GM12873 (cell line): ENCODE results near the gene CSF2.

Experiments used
- TF ChIP-seq, protein P1 (sequence below): IDR thresholded peaks from 2 replicates; pipeline ENCODE4 v1.5.1; 2012; ENCODE audit warnings: low read depth, mild to moderate bottlenecking, moderate library complexity, low read length, control low read depth; ENCODE audit not compliant: insufficient read depth; ENCODE audit errors: missing control alignments

CSF2 gene

DNA sequence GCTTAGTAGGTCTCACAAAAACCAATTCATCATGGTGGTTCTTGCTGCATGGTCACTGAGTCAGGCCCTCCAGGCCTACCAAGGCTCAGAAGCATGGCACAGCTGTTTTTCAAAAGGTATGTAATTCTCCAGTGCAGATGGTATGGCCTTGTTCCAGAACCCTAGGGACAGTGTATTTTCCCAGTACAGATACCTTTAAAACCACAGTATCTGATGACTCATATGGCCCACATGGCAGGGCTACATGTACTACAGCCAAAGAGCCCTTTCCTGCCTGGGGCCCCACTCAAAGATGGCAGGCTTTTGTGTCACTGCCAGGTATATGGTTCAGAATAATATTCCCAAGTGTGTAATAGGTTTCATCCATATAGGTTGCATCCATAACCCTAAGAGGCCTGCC lies 16.5 kb downstream of the CSF2 start:
- TF ChIP-seq, protein P1, sequence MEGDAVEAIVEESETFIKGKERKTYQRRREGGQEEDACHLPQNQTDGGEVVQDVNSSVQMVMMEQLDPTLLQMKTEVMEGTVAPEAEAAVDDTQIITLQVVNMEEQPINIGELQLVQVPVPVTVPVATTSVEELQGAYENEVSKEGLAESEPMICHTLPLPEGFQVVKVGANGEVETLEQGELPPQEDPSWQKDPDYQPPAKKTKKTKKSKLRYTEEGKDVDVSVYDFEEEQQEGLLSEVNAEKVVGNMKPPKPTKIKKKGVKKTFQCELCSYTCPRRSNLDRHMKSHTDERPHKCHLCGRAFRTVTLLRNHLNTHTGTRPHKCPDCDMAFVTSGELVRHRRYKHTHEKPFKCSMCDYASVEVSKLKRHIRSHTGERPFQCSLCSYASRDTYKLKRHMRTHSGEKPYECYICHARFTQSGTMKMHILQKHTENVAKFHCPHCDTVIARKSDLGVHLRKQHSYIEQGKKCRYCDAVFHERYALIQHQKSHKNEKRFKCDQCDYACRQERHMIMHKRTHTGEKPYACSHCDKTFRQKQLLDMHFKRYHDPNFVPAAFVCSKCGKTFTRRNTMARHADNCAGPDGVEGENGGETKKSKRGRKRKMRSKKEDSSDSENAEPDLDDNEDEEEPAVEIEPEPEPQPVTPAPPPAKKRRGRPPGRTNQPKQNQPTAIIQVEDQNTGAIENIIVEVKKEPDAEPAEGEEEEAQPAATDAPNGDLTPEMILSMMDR: no peak

DNA sequence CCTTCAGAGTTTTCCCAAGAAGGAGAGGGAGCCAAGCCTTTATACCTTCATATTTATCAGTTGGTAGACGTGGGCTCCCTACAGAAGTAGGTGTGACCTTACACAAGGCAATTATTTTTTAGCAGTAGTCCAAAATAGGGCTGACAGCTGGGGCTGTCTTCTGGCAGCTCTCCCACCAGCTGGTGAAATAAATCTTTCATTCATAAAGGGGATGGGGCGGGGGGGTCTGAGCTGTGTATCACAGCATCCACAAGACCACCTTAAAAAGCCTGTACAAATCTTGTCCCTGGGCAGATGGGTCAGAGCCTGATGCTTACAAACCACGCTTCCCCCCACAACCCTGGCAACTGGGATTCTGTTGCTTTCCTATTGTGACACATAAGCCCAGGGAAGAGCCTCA lies 19.7 kb downstream of the CSF2 start:
- TF ChIP-seq, protein P1: no peak

DNA sequence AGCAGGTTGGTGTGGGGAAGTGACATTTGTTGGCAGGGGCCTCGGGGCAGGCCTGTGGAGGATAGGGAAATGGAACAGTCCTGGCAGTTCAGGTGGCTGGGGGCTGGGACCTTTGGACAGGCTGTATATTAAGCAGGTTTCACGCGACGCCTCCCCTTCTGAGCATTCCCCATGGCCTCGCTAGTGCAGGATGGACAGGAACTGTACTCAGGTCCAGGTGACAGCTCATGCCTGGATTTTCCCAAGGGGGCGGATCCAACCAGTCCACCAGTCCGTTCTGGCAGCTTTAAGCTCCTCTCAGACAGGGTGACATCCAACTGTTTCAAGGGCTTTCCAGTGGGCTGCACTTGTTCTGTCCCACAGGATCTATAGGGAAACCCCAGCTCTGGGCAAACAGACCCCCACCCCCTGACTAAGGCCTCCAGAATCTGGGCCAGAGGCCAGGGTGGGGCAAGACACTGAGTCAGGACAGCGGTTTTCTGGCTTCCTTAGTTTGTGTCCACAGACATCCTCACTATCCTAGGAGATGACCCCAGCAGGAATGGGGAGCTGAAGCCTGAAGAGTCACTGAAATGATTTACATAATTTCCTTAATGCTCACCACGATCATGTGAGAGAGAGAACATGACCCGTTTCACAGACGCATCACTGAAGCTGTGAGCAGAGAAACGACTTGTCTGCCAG lies 20.9 kb downstream of the CSF2 start:
- TF ChIP-seq, protein P1: no peak

DNA sequence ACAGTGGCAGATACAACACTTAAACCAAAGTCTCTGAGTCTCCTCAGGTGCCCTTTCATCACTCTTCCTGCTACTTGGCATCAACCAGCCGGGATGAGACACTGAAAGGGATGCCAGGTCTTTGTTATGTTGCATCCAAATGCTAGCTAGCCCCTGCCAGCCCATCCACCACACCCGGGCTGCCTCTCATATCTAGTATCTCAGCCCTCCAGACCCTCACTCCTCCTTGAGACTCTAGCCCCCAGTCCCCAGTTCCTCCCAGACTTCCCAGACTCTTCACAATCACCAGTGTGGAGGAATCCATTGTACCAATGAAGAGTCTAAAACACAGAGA lies 21.5 kb downstream of the CSF2 start:
- TF ChIP-seq, protein P1: no peak

DNA sequence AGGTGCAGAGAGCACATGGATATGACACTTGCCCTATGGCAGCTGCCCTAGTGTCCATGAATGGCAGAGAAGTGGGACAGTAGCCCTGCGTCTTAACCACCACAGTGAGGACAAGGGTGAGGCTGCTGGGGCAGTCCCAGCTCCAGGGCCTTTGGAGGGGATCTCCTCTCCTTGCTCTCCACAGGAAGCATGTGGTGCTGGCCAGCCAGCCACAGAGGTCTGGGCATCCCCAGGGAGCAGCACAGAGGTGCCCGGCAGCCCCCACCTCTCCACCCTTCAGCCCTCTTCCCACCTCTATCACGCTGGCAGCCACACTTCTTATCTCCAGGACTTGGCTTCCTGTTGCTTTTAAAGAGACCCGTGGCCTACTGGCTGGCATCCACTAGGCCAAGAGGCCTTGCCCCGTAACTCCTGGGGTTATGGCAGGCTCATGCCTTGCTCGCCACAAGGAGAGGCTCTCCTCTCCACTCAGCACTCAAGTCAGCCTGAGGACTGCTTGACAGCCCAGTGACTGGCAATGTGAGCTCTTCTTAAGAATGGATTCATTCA lies 21.9 kb downstream of the CSF2 start:
- TF ChIP-seq, protein P1: no peak

DNA sequence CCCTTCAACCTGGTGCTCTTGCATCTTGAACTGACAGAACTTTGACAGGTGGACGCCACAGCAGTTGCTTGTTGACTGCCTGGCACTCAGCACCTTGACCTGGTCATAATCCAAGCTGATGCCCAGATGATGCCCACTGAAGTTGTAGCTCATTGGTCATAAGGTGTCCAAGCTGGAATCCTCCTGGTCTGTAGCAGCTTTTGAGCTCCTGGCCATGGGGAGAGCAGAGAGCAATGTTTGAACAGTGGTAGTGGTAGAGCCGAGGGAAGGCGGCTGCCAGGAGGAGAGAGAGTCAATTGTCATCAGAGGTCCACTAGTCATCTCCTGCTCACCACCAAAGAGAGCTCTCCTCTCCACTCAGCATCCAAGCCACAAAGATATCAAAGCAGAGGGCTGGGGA lies 23.3 kb downstream of the CSF2 start:
- TF ChIP-seq, protein P1: no peak

DNA sequence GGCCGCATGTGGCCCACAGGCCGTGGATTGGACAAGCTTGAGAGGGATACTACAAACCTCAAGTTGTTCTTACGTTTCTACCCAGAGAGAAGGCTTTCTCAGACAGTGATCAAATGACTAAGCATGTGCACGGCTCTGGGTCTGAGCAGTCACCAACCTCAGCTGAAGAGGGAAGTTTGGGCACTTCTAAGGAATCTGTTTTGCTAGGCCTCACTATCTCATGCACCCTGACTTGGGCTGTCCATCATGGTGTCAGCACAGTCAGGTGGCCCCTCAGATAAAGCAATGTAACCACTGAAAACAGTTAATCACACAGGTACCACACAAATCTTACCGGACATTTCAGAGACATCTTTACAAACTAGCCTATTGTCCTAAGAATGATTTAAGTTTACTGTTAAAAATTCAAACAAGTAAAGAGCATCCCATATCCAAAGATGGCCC lies 24.6 kb downstream of the CSF2 start:
- TF ChIP-seq, protein P1: no peak
